Measurements from ENCODE around the gene ATP2A1. TPM values are rescaled to one million over a fixed set of nuclear protein-coding genes. Genes with fewer than 3 reads are reported as not detected.

The ATP2A1 gene
- total and polyA plus RNA-seq, 2 experiments from 2014 or later = 0.13 to 2.3 TPM

DNA sequence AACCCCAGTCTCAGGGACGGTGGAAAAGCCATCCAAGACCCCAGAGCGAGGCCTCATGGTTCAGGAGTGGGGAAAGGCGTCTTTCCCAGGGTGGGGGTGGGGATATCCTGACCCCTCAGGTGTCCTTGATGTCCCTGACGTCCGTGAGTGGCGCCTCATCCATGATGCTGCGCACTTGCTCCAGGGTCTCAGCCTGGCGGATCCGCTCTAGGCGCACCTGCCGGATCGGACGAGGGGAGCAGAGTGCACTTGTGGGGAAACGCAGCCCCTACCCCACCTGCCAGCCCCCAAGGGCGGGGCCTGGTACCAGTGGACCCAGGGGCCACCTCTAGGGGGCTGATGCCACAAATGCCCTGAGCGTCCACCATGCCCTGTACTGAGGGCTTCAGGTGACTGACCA is 26.5 kb downstream of the ATP2A1 start:
- 90% methylated on average over 16 of the region's 16 CpGs for WGBS (ENCODE audit: low lambda C conversion rate, missing lambda C conversion rate)
- Histone ChIP-seq H3K27ac (no peak overlapping the region), H3K4me1 (ENCODE audit: insufficient read depth) (no peaks in the 10 kb centered on the region), H3K36me3 (replicated peaks; ENCODE audit: insufficient read depth, low read depth) (no peaks in the 10 kb centered on the region), H3K4me2 (no peak overlapping the region), H2AFZ (no peak overlapping the region), H3K27me3 (no peaks in the 10 kb centered on the region), H3K9me3 (ENCODE audit: low read depth) (no peaks in the 10 kb centered on the region), H3K9me2 (replicated peaks; ENCODE audit: insufficient read depth) (no peaks in the 10 kb centered on the region), H3K79me2 (no peaks in the 10 kb centered on the region), H4K20me1 (ENCODE audit: insufficient read depth, poor library complexity, severe bottlenecking) (no peaks in the 10 kb centered on the region), H3K4me3 (no peak overlapping the region)
- DNase-seq (ENCODE audit: low spot score) = no peak
- no peak for TF ChIP-seq EZH2 (IDR thresholded peaks at IDR 0.05; ENCODE audit: borderline replicate concordance)
- no peak for TF ChIP-seq CTCF (IDR thresholded peaks at IDR 0.05; ENCODE audit: poor library complexity)
- TF ChIP-seq EZH2phosphoT487 (IDR thresholded peaks at IDR 0.05; ENCODE audit: low read depth, severe bottlenecking, unreplicated experiment) = no peak

DNA sequence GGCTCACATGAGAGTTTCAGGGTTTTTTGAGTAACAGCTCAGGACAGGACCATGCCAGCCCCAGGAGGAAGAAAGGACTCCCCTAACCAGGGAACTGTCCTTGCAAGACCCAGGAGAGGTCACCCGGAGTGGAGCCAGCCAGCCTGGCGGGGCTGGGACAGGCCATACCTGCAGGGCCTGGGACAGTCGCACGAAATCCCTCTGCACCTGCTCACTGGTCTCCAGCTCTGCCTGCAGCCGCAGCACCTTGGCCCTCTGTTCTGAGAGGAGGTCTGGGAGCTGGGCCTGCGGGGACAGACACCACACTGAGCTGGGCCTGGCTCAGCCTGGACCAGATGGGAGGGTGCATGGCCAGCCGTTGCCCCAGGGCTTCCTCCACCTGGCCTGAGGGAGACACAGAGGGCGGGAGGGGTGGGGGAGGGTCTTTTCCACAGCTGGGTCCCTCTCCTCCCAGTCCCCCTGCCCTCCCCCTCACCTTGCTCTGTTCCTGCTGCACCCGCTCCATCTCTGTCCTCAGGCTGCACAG is 27.0 kb downstream of the ATP2A1 start:
- 95% methylated on average over 7 of the region's 9 CpGs for WGBS (ENCODE audit: low lambda C conversion rate, missing lambda C conversion rate)
- Histone ChIP-seq H3K27ac (no peak overlapping the region), H4K20me1 (ENCODE audit: insufficient read depth, poor library complexity, severe bottlenecking) (no peaks in the 10 kb centered on the region), H3K4me1 (ENCODE audit: insufficient read depth) (no peaks in the 10 kb centered on the region), H3K9me3 (ENCODE audit: low read depth) (no peaks in the 10 kb centered on the region), H3K4me2 (no peak overlapping the region), H3K4me3 (no peak overlapping the region), H3K27me3 (no peaks in the 10 kb centered on the region), H3K79me2 (no peaks in the 10 kb centered on the region), H2AFZ (no peak overlapping the region), H3K9me2 (replicated peaks; ENCODE audit: insufficient read depth) (no peaks in the 10 kb centered on the region), H3K36me3 (replicated peaks; ENCODE audit: insufficient read depth, low read depth) (no peaks in the 10 kb centered on the region)
- no peak for DNase-seq (ENCODE audit: low spot score)
- TF ChIP-seq EZH2 (IDR thresholded peaks at IDR 0.05; ENCODE audit: borderline replicate concordance) (no peak), CTCF (IDR thresholded peaks at IDR 0.05; ENCODE audit: poor library complexity) (no peak), EZH2phosphoT487 (IDR thresholded peaks at IDR 0.05; ENCODE audit: low read depth, severe bottlenecking, unreplicated experiment) (no peak)

GRCh38 chr16:28905800-28906372 is 27.6 kb downstream of the ATP2A1 start:
- WGBS (ENCODE audit: low lambda C conversion rate, missing lambda C conversion rate) = 96% methylated on average over 22 of the region's 24 CpGs

More at GRCh38 chr16:28905800-28906372, 27.6 kb downstream of the ATP2A1 start:
- Histone ChIP-seq H3K9me2 (replicated peaks; ENCODE audit: insufficient read depth) (no peaks in the 10 kb centered on the region), H2AFZ (no peak overlapping the region), H3K27ac (no peak overlapping the region), H3K4me3 (no peak overlapping the region), H3K79me2 (no peaks in the 10 kb centered on the region), H3K36me3 (replicated peaks; ENCODE audit: insufficient read depth, low read depth) (no peaks in the 10 kb centered on the region), H3K9me3 (ENCODE audit: low read depth) (no peaks in the 10 kb centered on the region), H3K27me3 (no peaks in the 10 kb centered on the region), H3K4me2 (no peak overlapping the region), H4K20me1 (ENCODE audit: insufficient read depth, poor library complexity, severe bottlenecking) (no peaks in the 10 kb centered on the region), H3K4me1 (ENCODE audit: insufficient read depth) (no peaks in the 10 kb centered on the region)
- TF ChIP-seq CTCF (IDR thresholded peaks at IDR 0.05; ENCODE audit: poor library complexity) (no peak), EZH2phosphoT487 (IDR thresholded peaks at IDR 0.05; ENCODE audit: low read depth, severe bottlenecking, unreplicated experiment) (no peak), EZH2 (IDR thresholded peaks at IDR 0.05; ENCODE audit: borderline replicate concordance) (no peak)
- no peak for DNase-seq (ENCODE audit: low spot score)
